HL-60 (cell line): ENCODE measurements around the gene CCNE1.

Experiments
- DNase-seq, 2 experiments: peaks; one replicate each; pipeline ENCODE4 v3.0.0-alpha.2; 2010 to 2020; ENCODE audit warnings: low read depth in 1 of 2, low spot score in 1 of 2
- H3K27ac ChIP-seq: fragments of 250-450 bp; sonication (Bioruptor Pico); replicated peaks from 2 replicates; pipeline ENCODE4 v1.5.1; 2020; ENCODE audit warnings: mild to moderate bottlenecking, moderate library complexity
- H3K27me3 ChIP-seq: fragments of 250-450 bp; sonication (Bioruptor Pico); 2 replicates; pipeline ENCODE4 v1.5.1; 2021; ENCODE audit warnings: mild to moderate bottlenecking, moderate library complexity; ENCODE audit not compliant: insufficient read depth, poor library complexity, severe bottlenecking
- H3K4me3 ChIP-seq: replicated peaks from 2 replicates; pipeline ENCODE4 v1.5.1; 2011; ENCODE audit warnings: mild to moderate bottlenecking, control low read depth, low read length; ENCODE audit not compliant: insufficient read depth
- CTCF ChIP-seq: IDR thresholded peaks from one replicate; pipeline ENCODE4 v1.5.1; 2011; ENCODE audit warnings: low read length, control low read depth, inconsistent platforms; ENCODE audit not compliant: insufficient read depth
- GABPA ChIP-seq: IDR thresholded peaks from 2 replicates; pipeline ENCODE4 v1.6.1; 2012; ENCODE audit warnings: low read depth
- POLR2AphosphoS5 ChIP-seq: IDR thresholded peaks from 2 replicates; pipeline ENCODE4 v1.6.1; 2012; ENCODE audit warnings: low read depth
- SPI1 ChIP-seq: IDR thresholded peaks from 2 replicates; pipeline ENCODE4 v1.6.1; 2012; ENCODE audit warnings: low read depth, mild to moderate bottlenecking, borderline replicate concordance
- TF ChIP-seq, protein P1 (sequence below): IDR thresholded peaks from 2 replicates; pipeline ENCODE4 v1.6.1; 2012; ENCODE audit warnings: low read depth; ENCODE audit not compliant: insufficient replicate concordance

Gene CCNE1

GRCh38 chr19:29773141-29773540 is 38.6 kb upstream of the CCNE1 start:
- DNase-seq, result no peak
- no peak overlapping the region for H3K27ac ChIP-seq
- TF ChIP-seq, protein P1, sequence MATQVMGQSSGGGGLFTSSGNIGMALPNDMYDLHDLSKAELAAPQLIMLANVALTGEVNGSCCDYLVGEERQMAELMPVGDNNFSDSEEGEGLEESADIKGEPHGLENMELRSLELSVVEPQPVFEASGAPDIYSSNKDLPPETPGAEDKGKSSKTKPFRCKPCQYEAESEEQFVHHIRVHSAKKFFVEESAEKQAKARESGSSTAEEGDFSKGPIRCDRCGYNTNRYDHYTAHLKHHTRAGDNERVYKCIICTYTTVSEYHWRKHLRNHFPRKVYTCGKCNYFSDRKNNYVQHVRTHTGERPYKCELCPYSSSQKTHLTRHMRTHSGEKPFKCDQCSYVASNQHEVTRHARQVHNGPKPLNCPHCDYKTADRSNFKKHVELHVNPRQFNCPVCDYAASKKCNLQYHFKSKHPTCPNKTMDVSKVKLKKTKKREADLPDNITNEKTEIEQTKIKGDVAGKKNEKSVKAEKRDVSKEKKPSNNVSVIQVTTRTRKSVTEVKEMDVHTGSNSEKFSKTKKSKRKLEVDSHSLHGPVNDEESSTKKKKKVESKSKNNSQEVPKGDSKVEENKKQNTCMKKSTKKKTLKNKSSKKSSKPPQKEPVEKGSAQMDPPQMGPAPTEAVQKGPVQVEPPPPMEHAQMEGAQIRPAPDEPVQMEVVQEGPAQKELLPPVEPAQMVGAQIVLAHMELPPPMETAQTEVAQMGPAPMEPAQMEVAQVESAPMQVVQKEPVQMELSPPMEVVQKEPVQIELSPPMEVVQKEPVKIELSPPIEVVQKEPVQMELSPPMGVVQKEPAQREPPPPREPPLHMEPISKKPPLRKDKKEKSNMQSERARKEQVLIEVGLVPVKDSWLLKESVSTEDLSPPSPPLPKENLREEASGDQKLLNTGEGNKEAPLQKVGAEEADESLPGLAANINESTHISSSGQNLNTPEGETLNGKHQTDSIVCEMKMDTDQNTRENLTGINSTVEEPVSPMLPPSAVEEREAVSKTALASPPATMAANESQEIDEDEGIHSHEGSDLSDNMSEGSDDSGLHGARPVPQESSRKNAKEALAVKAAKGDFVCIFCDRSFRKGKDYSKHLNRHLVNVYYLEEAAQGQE, result no peak
- no peak for TF ChIP-seq SPI1
- no peak for TF ChIP-seq GABPA
- no peak for TF ChIP-seq CTCF
- no peak for TF ChIP-seq POLR2AphosphoS5
- no peak overlapping the region for H3K4me3 ChIP-seq
- H3K27me3 ChIP-seq, result no peaks in the 10 kb centered on the region

DNA sequence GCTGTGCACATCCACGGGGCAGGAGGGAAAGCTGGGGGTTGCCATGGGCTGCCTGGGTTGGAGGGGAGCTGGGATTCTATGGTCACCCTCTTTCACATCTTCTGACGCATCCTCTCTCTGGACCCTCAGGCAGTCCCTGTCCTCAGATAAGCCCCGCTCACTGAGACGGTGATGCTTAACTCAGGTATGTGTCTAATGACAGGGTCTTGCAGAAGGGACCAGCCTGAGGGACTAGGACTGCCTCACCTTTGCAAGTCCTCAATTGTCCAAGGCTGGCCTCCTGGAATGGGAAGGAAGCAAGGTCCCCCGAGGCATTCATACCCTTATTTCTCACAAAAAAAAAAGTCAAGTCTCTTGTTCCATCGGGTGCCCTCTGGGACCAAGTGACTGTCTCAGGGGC is 37.7 kb upstream of the CCNE1 start:
- TF ChIP-seq SPI1, result no peak
- no peak for TF ChIP-seq GABPA
- H3K27ac ChIP-seq, result no peak overlapping the region
- no peaks in the 10 kb centered on the region for H3K27me3 ChIP-seq
- no peak for DNase-seq
- no peak overlapping the region for H3K4me3 ChIP-seq

GRCh38 chr19:29777781-29778309 is 33.9 kb upstream of the CCNE1 start:
- no peaks in the 10 kb centered on the region for H3K27me3 ChIP-seq
- no peak for DNase-seq
- no peak overlapping the region for H3K27ac ChIP-seq
- TF ChIP-seq, protein P1, result no peak
- TF ChIP-seq POLR2AphosphoS5, result no peak
- TF ChIP-seq SPI1, result no peak
- no peak for TF ChIP-seq GABPA
- no peak for TF ChIP-seq CTCF
- H3K4me3 ChIP-seq, result no peak overlapping the region

- no peak for DNase-seq
- no peaks in the 10 kb centered on the region for H3K27me3 ChIP-seq
- H3K4me3 ChIP-seq, result no peak overlapping the region
- TF ChIP-seq, protein P1, result no peak
- TF ChIP-seq SPI1 (no peak), POLR2AphosphoS5 (no peak), GABPA (no peak), CTCF (no peak)
- no peak overlapping the region for H3K27ac ChIP-seq
Measured at GRCh38 chr19:29779921-29780320, 31.9 kb upstream of the CCNE1 start.
